ENCODE data around the gene DUSP10.

Gene DUSP10

DNA sequence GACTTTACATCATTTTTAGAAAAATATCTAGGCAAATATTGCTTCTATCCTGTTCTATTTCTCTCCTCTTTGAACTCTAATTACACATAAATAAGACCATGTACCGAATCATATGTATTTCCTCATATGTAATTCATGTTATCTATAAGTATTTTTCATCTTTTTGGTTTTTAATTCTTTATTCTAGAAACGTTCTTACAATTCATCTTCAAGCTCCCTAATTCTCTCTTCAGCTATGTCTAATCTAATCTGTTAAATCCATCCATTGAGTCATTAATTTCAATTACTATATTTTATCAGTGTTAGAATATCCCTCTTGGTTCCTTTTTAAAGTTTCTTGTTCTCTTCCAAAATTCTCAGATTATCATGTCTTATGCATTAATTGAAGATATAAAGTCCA lies 61.8 kb downstream of the DUSP10 start:
- Histone ChIP-seq H3K9me3 (ENCODE audit: control insufficient read depth in 2 of 2, low read length in 2 of 2) (no peaks in the 10 kb centered on the region), H3K27ac (ENCODE audit: low read depth in 2 of 2, low read length in 2 of 2) (no peak overlapping the region), H3K27me3 (ENCODE audit: control insufficient read depth in 2 of 2, insufficient read depth in 2 of 2, low read length in 2 of 2) (no peaks in the 10 kb centered on the region), H3K4me1 (ENCODE audit: control insufficient read depth in 2 of 2, insufficient read depth in 2 of 2, low read length in 2 of 2) (no peaks in the 10 kb centered on the region), H3K9ac (ENCODE audit: low read depth in 1 of 2, low read length in 2 of 2) (no peak overlapping the region), H3K4me3 (ENCODE audit: low read length in 2 of 2) (no peak overlapping the region), H3K36me3 (ENCODE audit: control insufficient read depth in 2 of 2, insufficient read depth in 2 of 2, low read length in 2 of 2) (no peaks in the 10 kb centered on the region)

- H3K4me1 ChIP-seq (ENCODE audit: control insufficient read depth in 2 of 2, insufficient read depth in 2 of 2, low read length in 2 of 2): no peaks in the 10 kb centered on the region
- no peak overlapping the region for H3K4me3 ChIP-seq (ENCODE audit: low read length in 2 of 2)
- H3K36me3 ChIP-seq (ENCODE audit: control insufficient read depth in 2 of 2, insufficient read depth in 2 of 2, low read length in 2 of 2): no peaks in the 10 kb centered on the region
- H3K9me3 ChIP-seq (ENCODE audit: control insufficient read depth in 2 of 2, low read length in 2 of 2): no peaks in the 10 kb centered on the region
- H3K9ac ChIP-seq (ENCODE audit: low read depth in 1 of 2, low read length in 2 of 2): no peak overlapping the region
- no peaks in the 10 kb centered on the region for H3K27me3 ChIP-seq (ENCODE audit: control insufficient read depth in 2 of 2, insufficient read depth in 2 of 2, low read length in 2 of 2)
- no peak overlapping the region for H3K27ac ChIP-seq (ENCODE audit: low read depth in 2 of 2, low read length in 2 of 2)
Observed at GRCh38 chr1:221678014-221678413, 63.9 kb downstream of the DUSP10 start.

DNA sequence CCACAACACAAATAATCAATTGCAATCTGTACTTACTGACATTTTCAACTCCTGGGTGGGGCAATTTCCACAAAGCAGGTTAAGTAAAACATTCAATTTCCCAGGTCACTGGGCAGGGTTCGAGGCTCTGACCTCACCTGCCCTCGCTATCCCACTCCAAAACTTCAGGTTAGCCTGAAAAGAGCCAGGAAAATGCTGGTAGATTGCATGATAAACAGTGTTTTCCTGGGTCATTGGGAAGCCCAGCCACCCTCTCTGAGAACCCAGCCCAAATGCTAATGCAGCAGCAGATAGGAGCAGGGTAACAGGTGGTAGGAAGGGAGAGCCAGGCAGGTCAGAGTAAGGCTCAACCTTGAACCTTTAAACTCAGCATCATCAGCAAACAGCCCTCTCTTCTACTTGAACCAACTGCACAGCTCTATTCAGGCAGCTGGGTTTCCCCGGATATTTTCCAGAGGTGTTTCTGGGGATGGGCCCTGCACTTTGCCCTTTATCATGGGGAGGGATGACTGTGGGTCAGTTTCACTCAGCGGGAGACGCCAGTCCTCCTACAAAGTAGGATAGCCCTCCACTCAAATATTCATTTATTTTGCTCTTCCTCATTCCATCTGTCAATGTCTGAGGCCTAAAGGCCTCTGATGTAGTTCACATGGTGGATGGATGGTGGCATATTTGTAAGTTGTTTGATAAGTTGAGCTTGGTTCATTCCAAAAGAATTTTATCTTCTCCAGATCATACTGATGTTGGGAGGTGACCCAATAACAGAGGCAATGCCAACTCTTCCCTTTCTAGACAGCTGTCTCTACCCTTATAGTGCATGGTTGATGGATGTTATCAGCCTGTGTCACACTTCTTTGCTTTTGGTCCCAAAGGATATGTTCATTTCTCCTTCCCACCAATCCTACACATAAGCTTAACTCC lies 65.7 kb downstream of the DUSP10 start:
- no peak overlapping the region for H3K4me3 ChIP-seq (ENCODE audit: low read length in 2 of 2)
- H3K36me3 ChIP-seq (ENCODE audit: control insufficient read depth in 2 of 2, insufficient read depth in 2 of 2, low read length in 2 of 2): no peaks in the 10 kb centered on the region
- H3K27ac ChIP-seq (ENCODE audit: low read depth in 2 of 2, low read length in 2 of 2): no peak overlapping the region
- no peaks in the 10 kb centered on the region for H3K4me1 ChIP-seq (ENCODE audit: control insufficient read depth in 2 of 2, insufficient read depth in 2 of 2, low read length in 2 of 2)
- H3K9me3 ChIP-seq (ENCODE audit: control insufficient read depth in 2 of 2, low read length in 2 of 2): no peaks in the 10 kb centered on the region
- no peak overlapping the region for H3K9ac ChIP-seq (ENCODE audit: low read depth in 1 of 2, low read length in 2 of 2)
- no peaks in the 10 kb centered on the region for H3K27me3 ChIP-seq (ENCODE audit: control insufficient read depth in 2 of 2, insufficient read depth in 2 of 2, low read length in 2 of 2)

- no peaks in the 10 kb centered on the region for H3K36me3 ChIP-seq (ENCODE audit: control insufficient read depth in 2 of 2, insufficient read depth in 2 of 2, low read length in 2 of 2)
- H3K27me3 ChIP-seq (ENCODE audit: control insufficient read depth in 2 of 2, insufficient read depth in 2 of 2, low read length in 2 of 2): no peaks in the 10 kb centered on the region
- H3K9ac ChIP-seq (ENCODE audit: low read depth in 1 of 2, low read length in 2 of 2): no peak overlapping the region
- H3K9me3 ChIP-seq (ENCODE audit: control insufficient read depth in 2 of 2, low read length in 2 of 2): no peaks in the 10 kb centered on the region
- H3K4me1 ChIP-seq (ENCODE audit: control insufficient read depth in 2 of 2, insufficient read depth in 2 of 2, low read length in 2 of 2): no peaks in the 10 kb centered on the region
- no peak overlapping the region for H3K4me3 ChIP-seq (ENCODE audit: low read length in 2 of 2)
- H3K27ac ChIP-seq (ENCODE audit: low read depth in 2 of 2, low read length in 2 of 2): no peak overlapping the region
Observed at GRCh38 chr1:221672965-221673364, 68.9 kb downstream of the DUSP10 start.

- no peak overlapping the region for H3K4me3 ChIP-seq (ENCODE audit: low read length in 2 of 2)
- H3K27me3 ChIP-seq (ENCODE audit: control insufficient read depth in 2 of 2, insufficient read depth in 2 of 2, low read length in 2 of 2): no peaks in the 10 kb centered on the region
- no peaks in the 10 kb centered on the region for H3K36me3 ChIP-seq (ENCODE audit: control insufficient read depth in 2 of 2, insufficient read depth in 2 of 2, low read length in 2 of 2)
- H3K4me1 ChIP-seq (ENCODE audit: control insufficient read depth in 2 of 2, insufficient read depth in 2 of 2, low read length in 2 of 2): no peaks in the 10 kb centered on the region
- no peak overlapping the region for H3K9ac ChIP-seq (ENCODE audit: low read depth in 1 of 2, low read length in 2 of 2)
- H3K27ac ChIP-seq (ENCODE audit: low read depth in 2 of 2, low read length in 2 of 2): no peak overlapping the region
- no peaks in the 10 kb centered on the region for H3K9me3 ChIP-seq (ENCODE audit: control insufficient read depth in 2 of 2, low read length in 2 of 2)
Observed at GRCh38 chr1:221672239-221672645, 69.6 kb downstream of the DUSP10 start.

- Histone ChIP-seq H3K9me3 (ENCODE audit: control insufficient read depth in 2 of 2, low read length in 2 of 2) (no peaks in the 10 kb centered on the region), H3K36me3 (ENCODE audit: control insufficient read depth in 2 of 2, insufficient read depth in 2 of 2, low read length in 2 of 2) (no peaks in the 10 kb centered on the region), H3K4me1 (ENCODE audit: control insufficient read depth in 2 of 2, insufficient read depth in 2 of 2, low read length in 2 of 2) (no peaks in the 10 kb centered on the region), H3K27me3 (ENCODE audit: control insufficient read depth in 2 of 2, insufficient read depth in 2 of 2, low read length in 2 of 2) (no peaks in the 10 kb centered on the region), H3K27ac (ENCODE audit: low read depth in 2 of 2, low read length in 2 of 2) (no peak overlapping the region), H3K9ac (ENCODE audit: low read depth in 1 of 2, low read length in 2 of 2) (no peak overlapping the region), H3K4me3 (ENCODE audit: low read length in 2 of 2) (no peak overlapping the region)
Observed at GRCh38 chr1:221670081-221670480, 71.8 kb downstream of the DUSP10 start.

DNA sequence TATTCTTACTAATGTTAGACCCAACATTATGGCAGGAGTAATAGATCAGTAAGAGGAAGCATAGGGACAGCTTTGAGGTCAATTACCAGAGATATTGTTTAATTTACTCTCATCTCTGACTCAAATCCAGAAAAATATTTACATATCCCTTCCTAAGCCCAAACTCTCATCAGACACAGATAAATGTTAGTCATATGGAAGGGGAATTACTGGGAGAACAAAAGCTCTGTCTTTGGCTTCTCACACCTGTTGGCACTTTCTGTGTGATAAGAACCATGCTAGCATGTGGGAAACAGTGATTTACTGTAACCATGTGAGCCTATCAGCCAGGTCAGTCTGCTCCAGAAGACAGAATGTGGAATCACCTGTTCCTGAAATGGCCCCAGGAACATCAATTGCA lies 72.4 kb downstream of the DUSP10 start:
- Histone ChIP-seq H3K9me3 (ENCODE audit: control insufficient read depth in 2 of 2, low read length in 2 of 2) (no peaks in the 10 kb centered on the region), H3K27me3 (ENCODE audit: control insufficient read depth in 2 of 2, insufficient read depth in 2 of 2, low read length in 2 of 2) (no peaks in the 10 kb centered on the region), H3K4me3 (ENCODE audit: low read length in 2 of 2) (no peak overlapping the region), H3K9ac (ENCODE audit: low read depth in 1 of 2, low read length in 2 of 2) (no peak overlapping the region), H3K36me3 (ENCODE audit: control insufficient read depth in 2 of 2, insufficient read depth in 2 of 2, low read length in 2 of 2) (no peaks in the 10 kb centered on the region), H3K27ac (ENCODE audit: low read depth in 2 of 2, low read length in 2 of 2) (no peak overlapping the region), H3K4me1 (ENCODE audit: control insufficient read depth in 2 of 2, insufficient read depth in 2 of 2, low read length in 2 of 2) (no peaks in the 10 kb centered on the region)

DNA sequence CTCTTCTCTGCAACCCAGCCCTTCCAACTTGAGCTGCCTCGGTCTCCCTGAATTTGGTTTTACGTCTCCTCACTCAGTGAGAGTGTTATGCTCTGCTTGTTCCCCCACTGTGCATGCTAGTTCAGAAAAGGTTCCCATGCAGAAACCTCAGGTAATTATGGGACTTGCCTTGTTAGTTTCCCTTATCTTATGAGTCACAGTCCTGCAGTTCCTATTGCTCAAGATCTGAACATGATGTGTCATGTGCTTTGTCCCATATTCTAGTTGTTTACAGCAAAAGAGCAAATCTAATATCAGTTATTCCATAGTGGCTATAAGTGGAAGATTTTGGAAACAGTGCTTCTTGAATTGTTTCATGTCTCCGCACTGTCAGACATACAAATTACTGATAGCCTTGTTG lies 74.4 kb downstream of the DUSP10 start:
- H3K4me1 ChIP-seq (ENCODE audit: control insufficient read depth in 2 of 2, insufficient read depth in 2 of 2, low read length in 2 of 2): no peaks in the 10 kb centered on the region
- H3K9me3 ChIP-seq (ENCODE audit: control insufficient read depth in 2 of 2, low read length in 2 of 2): no peaks in the 10 kb centered on the region
- no peak overlapping the region for H3K27ac ChIP-seq (ENCODE audit: low read depth in 2 of 2, low read length in 2 of 2)
- H3K27me3 ChIP-seq (ENCODE audit: control insufficient read depth in 2 of 2, insufficient read depth in 2 of 2, low read length in 2 of 2): no peaks in the 10 kb centered on the region
- no peak overlapping the region for H3K4me3 ChIP-seq (ENCODE audit: low read length in 2 of 2)
- no peak overlapping the region for H3K9ac ChIP-seq (ENCODE audit: low read depth in 1 of 2, low read length in 2 of 2)
- H3K36me3 ChIP-seq (ENCODE audit: control insufficient read depth in 2 of 2, insufficient read depth in 2 of 2, low read length in 2 of 2): no peaks in the 10 kb centered on the region

DNA sequence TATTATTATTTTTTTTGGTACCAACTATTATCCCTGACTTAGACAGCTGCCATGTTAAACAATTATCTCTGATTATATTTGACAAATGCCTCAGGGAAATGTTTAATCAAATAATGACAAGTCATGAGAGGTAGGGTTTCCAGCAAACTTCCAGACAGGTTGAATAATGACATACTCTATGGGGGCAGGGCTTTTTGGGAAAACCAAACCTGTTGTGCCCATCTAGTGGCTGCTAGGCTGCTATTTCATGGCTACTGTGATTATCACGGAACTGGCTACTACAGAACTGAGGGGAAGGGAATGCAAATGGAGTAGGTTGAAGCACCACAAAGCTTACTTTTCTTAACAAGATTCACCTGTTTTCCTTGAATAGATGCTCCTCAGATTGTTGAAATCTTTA lies 77.6 kb downstream of the DUSP10 start:
- H3K36me3 ChIP-seq (ENCODE audit: control insufficient read depth in 2 of 2, insufficient read depth in 2 of 2, low read length in 2 of 2): no peaks in the 10 kb centered on the region
- no peak overlapping the region for H3K9ac ChIP-seq (ENCODE audit: low read depth in 1 of 2, low read length in 2 of 2)
- H3K9me3 ChIP-seq (ENCODE audit: control insufficient read depth in 2 of 2, low read length in 2 of 2): no peaks in the 10 kb centered on the region
- no peaks in the 10 kb centered on the region for H3K27me3 ChIP-seq (ENCODE audit: control insufficient read depth in 2 of 2, insufficient read depth in 2 of 2, low read length in 2 of 2)
- H3K27ac ChIP-seq (ENCODE audit: low read depth in 2 of 2, low read length in 2 of 2): no peak overlapping the region
- no peak overlapping the region for H3K4me3 ChIP-seq (ENCODE audit: low read length in 2 of 2)
- no peaks in the 10 kb centered on the region for H3K4me1 ChIP-seq (ENCODE audit: control insufficient read depth in 2 of 2, insufficient read depth in 2 of 2, low read length in 2 of 2)

GRCh38 chr1:221663321-221663720 lies 78.6 kb downstream of the DUSP10 start:
- Histone ChIP-seq H3K4me1 (ENCODE audit: control insufficient read depth in 2 of 2, insufficient read depth in 2 of 2, low read length in 2 of 2) (no peaks in the 10 kb centered on the region), H3K27me3 (ENCODE audit: control insufficient read depth in 2 of 2, insufficient read depth in 2 of 2, low read length in 2 of 2) (no peaks in the 10 kb centered on the region), H3K9me3 (ENCODE audit: control insufficient read depth in 2 of 2, low read length in 2 of 2) (no peaks in the 10 kb centered on the region), H3K36me3 (ENCODE audit: control insufficient read depth in 2 of 2, insufficient read depth in 2 of 2, low read length in 2 of 2) (no peaks in the 10 kb centered on the region), H3K27ac (ENCODE audit: low read depth in 2 of 2, low read length in 2 of 2) (no peak overlapping the region), H3K4me3 (ENCODE audit: low read length in 2 of 2) (no peak overlapping the region), H3K9ac (ENCODE audit: low read depth in 1 of 2, low read length in 2 of 2) (no peak overlapping the region)

All from mucosa of rectum (tissue), 2 donors.